NCI-H2227 (cell line): ENCODE measurements around the gene ABCC4.

ENCODE experiments used
- DNase-seq: peaks from one replicate; lab custom pipeline; 2025; ENCODE audit not compliant: unreplicated experiment; lab: John Stamatoyannopoulos, UW

The ABCC4 gene

GRCh38 chr13:95261956-95262355, 39.3 kb downstream of the ABCC4 start:
- DNase-seq, result no peak

DNA sequence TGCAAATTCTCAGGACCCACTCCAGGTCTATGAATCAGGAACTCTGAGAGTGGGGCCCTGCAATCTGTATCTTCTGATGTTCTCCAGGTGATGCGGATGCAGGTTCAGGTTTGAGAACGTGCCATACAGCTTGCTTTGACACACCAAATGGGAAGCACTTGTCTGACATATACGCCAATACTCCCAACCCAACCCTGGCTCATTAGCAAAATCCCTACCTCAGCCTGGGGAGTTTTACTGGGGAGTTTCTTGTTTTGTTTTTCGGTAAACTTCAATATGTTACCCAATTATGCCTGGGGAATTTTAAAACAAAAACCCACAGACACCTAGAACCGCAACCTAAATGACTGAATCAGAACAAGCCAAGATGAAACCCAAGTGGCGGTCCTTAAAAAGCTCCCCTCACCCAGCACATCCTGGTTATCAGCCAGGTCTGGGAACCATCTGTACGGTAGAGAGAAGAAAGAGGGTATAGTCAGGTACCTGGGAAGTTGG, 41.2 kb downstream of the ABCC4 start:
- DNase-seq, result no peak

GRCh38 chr13:95258619-95259194, 42.5 kb downstream of the ABCC4 start:
- DNase-seq, result no peak

- DNase-seq, result no peak
These were observed 43.2 kb downstream of the ABCC4 start for GRCh38 chr13:95258098-95258497.

- no peak for DNase-seq
These were observed 45.2 kb downstream of the ABCC4 start for GRCh38 chr13:95256091-95256490.

- no peak for DNase-seq
These were observed 46.0 kb downstream of the ABCC4 start for GRCh38 chr13:95255072-95255732.

DNA sequence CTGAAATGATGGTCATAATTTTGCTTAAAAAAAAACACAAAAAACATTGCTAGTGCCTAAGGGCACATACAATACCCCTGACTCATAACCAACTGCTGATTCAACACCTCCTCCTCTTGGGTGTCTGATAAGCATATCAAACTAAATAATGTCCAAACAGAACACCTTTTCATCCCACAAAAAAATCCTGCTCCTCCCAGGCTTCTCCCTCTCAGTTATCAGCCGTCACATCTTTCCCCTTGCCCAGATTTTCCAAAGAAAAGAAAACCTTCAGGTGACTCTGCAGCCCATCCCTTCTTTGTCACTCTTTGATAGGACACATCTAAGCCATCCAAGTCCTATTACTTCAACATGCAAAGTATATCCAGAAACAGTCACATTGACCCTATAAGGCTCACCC, 46.9 kb downstream of the ABCC4 start:
- DNase-seq, result no peak

- no peak for DNase-seq
These were observed 48.2 kb downstream of the ABCC4 start for GRCh38 chr13:95253033-95253432.

- DNase-seq, result no peak
These were observed 49.6 kb downstream of the ABCC4 start for GRCh38 chr13:95251641-95252040.

- DNase-seq, result no peak
These were observed 50.3 kb downstream of the ABCC4 start for GRCh38 chr13:95250961-95251360.

GRCh38 chr13:95248953-95249352, 52.3 kb downstream of the ABCC4 start:
- no peak for DNase-seq

DNA sequence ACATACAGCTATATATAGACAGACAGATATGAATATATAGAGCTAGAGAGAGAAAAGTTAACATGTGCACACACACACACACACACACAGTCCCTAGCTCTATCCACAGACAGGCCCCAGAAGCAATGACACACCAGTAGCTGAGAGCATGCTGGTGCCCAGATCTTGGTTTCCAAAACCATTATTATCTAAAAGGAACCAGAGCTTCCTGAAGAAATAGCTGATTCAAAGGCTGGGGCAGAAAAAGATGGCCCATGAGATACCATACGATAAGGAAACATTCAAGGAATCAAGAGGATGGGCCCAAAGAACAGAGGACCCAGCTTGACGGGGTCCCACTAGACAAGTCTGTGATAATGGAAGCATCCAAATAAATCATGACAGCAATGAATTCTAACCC, 53.4 kb downstream of the ABCC4 start:
- no peak for DNase-seq

- no peak for DNase-seq
These were observed 54.1 kb downstream of the ABCC4 start for GRCh38 chr13:95247171-95247570.

DNA sequence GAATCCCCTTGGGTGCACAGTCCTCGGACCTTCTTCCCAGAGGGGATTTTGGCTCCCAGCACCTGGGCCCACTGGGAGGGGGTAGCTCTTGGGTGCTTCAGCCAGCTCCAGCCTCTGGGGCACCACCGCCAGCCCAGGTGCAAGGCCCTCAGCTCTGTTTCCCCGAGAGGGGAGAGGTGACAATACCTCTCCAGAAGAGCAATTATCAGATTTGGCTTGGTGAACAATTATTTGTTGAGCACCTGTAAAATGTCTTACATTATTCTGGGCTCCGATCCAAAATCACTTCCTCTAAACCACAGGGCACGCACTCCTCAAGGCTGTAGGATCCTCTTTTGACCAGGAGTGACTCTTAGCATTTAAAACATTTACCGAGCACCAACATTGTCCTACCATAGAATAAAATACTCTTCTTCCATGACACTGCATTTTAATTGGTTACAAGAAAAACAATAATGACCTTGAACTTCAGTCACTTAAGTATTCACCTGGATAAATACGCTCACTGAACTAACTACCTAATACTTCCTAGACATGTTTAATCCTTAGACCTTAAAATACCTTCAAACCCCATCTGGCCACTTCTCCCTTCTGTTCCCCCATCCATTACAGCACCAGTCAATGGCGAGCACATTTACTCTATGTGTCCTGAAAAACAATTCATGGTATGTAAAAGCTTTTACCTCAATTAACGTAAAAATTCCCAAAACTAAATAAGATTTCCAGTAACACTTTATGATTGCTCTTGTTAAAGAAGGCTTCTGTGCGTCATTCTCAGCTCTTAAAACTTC, 54.8 kb downstream of the ABCC4 start:
- peak; percentile 4 for DNase-seq

- no peak for DNase-seq
These were observed 56.2 kb downstream of the ABCC4 start for GRCh38 chr13:95245071-95245470.

DNA sequence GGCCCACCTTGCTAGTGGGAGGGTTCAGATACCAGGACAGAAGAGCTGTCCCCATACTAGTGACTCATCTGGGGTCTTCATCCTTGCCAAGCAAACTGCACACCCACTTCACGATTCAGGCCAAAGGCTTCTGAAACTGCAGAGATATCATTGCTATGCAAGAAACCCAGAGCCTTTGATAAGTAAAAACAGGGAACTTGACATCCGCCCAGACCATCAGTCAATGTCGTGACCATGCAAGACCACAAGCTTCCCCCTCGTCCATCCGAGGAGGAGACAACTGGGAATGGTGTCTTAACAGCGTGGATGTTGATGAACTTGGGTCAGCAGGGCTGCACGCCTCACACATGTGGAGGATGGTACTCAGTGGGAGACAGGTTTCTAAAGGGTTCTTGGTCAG, 58.0 kb downstream of the ABCC4 start:
- no peak for DNase-seq

DNA sequence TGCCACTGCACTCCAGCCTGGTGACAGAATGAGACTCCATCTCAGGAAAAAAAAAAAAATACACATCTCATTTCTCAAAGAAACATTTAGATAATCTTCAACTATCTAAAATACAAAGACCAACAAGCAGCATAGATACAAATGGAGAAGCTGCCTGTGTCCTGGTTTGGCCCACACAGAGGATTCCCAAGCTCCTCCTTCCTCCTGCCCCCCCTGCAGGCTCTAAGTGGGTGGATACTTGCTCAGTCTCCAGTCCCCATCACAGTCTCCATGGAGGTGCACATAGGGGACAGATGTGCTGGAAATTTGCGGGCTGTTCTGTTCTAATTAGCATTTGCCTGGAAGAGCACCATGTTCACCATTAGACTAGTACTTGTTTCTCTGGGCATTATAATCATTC, 59.9 kb downstream of the ABCC4 start:
- DNase-seq, result no peak

DNA sequence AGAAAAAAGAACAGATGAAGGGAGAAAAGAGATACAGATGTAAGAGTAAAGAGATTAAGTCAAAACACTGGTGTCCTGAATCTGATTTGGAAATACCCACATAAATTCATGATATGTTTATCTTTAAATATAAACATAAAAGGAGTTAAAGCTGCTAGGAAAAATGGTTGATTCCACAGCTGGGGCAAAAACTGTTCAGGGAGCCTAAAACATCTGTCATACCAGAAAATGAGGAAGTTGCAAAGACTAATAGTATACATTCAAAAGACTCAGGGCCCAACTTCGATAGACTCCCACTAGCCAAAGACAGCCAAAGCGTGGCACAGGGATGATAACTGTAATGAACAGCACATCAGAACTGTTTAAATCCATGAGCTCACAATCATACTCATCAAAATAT, 62.0 kb downstream of the ABCC4 start:
- DNase-seq, result no peak

DNA sequence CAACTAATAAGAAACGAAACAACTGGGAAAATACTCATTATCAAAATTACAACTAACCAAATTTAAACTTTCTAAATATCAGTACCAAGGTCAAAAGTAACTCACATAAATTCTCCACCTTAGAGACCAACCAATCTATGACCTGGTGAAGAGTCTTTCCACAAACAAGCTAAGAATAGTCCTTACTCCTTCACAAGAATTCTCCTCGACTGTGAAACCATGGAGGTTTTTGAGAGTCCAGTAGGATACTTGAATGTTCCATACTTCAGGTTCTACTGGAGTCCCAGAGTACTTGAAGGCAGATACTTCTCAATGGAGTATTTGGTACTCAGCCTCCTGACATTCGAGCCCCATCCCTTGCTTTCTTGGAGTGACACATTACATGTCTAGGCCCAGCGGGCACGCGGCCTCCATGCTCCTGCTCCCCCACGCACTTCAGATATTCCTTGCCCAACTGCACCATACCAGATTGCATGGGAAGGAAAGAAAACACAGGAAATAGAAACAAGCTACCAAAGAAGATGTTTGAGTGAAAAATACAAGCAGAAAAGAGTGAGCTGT, 63.9 kb downstream of the ABCC4 start:
- no peak for DNase-seq

DNA sequence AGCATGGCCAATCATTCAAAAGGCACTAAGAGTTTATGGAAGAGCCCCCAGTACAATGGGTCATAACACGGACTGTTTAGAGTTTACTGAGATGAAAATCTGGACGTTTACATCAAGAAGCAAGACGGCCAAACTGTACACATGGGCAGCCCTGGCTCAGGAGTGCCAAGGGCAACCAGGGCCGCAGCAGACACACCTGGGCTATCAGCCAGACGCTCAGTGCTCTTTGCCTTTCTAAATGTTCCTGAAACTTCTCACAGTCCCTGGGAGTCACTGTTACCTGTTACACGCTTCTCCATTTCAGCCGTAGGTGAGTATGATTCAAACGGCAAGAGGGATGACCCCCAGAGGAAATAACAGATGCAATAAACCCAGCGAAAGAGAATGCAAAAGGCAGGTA, 64.5 kb downstream of the ABCC4 start:
- no peak for DNase-seq

GRCh38 chr13:95235974-95236373, 65.3 kb downstream of the ABCC4 start:
- DNase-seq, result no peak

DNA sequence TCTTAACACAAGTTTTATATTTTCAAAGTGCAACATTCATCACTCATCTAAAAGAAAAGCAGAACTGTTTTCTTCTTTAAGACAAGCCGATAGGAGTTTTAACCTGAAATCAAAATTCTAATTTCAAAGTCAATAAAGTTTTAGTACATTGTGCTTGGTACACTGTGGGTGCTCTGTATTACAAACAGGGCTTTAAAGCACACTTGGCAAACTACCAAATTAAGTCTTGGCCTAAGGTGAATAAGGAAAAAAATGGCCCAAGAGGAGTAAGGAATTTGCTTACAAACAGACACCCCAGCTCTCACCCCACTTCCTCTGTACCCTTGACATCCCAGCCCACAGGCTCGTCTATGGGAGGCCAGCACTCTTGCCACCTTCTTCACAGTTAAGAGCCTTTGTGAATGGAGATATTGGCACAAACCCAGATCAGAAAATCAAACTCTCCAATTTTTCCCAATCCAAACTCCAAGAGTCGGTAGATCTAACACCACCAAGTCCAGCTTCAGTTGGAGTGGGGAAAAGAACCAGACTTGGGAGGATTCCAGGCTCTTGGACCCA, 66.0 kb downstream of the ABCC4 start:
- DNase-seq, result no peak
